Esophagus squamous epithelium (tissue), 5 donors: ENCODE measurements around the gene LAG3. TPM values are rescaled to one million over a fixed set of nuclear protein-coding genes. Genes with fewer than 3 reads are reported as not detected.

Experiments
- DNase-seq: peaks from one replicate; lab custom pipeline; 2025; lab: John Stamatoyannopoulos, UW
- H3K27ac ChIP-seq, 4 donors: fragments of 200-600 bp; sonication (generic); one replicate each; pipeline ENCODE4 v1.5.1; 2016 to 2019; ENCODE audit warnings: mild to moderate bottlenecking in 1 of 4
- H3K27me3 ChIP-seq, 4 donors: fragments of 200-600 bp; sonication (generic); 1 replicate in 3 of 4; 2 replicates in 1 of 4; pipeline versions ENCODE4 v1.5.1 to v1.6.0; 2017 to 2021; ENCODE audit warnings: antibody characterized with exemption in 1 of 4
- H3K36me3 ChIP-seq, 3 donors: fragments of 200-600 bp; sonication (generic); one replicate each; pipeline ENCODE4 v1.5.1; 2016 to 2019
- H3K4me1 ChIP-seq, 3 donors: fragments of 200-600 bp; sonication (generic); one replicate each; pipeline ENCODE4 v1.5.1; 2017 to 2019
- H3K4me3 ChIP-seq, 4 donors: fragments of 200-600 bp; sonication (generic); 1 replicate in 3 of 4; 2 replicates in 1 of 4; pipeline ENCODE4 v1.5.1; 2016 to 2019; ENCODE audit warnings: mild to moderate bottlenecking in 2 of 4, moderate library complexity in 1 of 4
- H3K9me3 ChIP-seq, 3 donors: fragments of 200-600 bp; sonication (generic); one replicate each; pipeline ENCODE4 v1.5.1; 2016 to 2019
- POLR2A ChIP-seq, 4 donors: fragments of 450-650 bp; IDR thresholded peaks; one replicate each; pipeline ENCODE4 v1.6.1; 2017; ENCODE audit warnings: antibody characterized with exemption in 4 of 4, mild to moderate bottlenecking in 4 of 4, moderate library complexity in 3 of 4
- WGBS, 2 donors: methylation state at CpG; one replicate each; pipeline ENCODE4 v1.1.5; 2018; 5-methylcytosine and 5-hydroxymethylcytosine counted together
- intact Hi-C: fragments of 100-400 bp; cut with DNase I; formaldehyde crosslinking; loops from one replicate; pipeline ENCODE4 v1.15.0; 2022
- total RNA-seq, 4 donors: library from RNA; depleted of rRNA; stranded (reverse); fragments of >200 nt; gene quantifications; one replicate each; pipeline ENCODE4 v1.1.0, GENCODE V29; 2016
- TF ChIP-seq, protein P1 (sequence below), 6 experiments: fragments of 450-650 bp in 4 of 6; fragments of 200-600 bp in 2 of 6; sonication (generic) in 2 of 6; IDR thresholded peaks; one replicate each; pipeline ENCODE4 v1.5.1; 2016 to 2019; ENCODE audit warnings: antibody characterized with exemption in 6 of 6, mild to moderate bottlenecking in 4 of 6, moderate library complexity in 4 of 6
- donor health status: DM: yes; HTN: yes; CAD: no.

The LAG3 gene
- total RNA-seq, 4 donors from 2014 or later: 0.35 to 0.76 (median 0.50) TPM; not detected in 1

DNA sequence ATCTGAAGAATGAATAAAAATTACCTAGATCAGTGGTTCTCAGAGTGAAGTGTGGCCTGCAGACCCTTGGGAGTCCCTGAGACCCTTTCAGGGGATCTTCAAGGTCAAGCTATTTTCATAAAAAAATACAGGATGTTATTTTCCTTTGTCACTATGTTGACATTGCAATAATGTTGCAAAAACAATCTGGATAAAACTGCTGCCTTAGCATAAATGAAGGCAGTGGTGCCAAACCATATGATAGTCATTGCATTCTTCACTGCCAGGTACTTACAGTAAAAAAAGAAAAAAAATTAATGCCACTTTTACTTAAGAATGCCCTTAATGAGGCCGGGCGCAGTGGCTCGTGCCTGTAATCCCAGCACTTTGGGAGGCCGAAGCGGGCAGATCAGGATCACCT lies 15.0 kb downstream of the LAG3 start:
- TF ChIP-seq, protein P1, sequence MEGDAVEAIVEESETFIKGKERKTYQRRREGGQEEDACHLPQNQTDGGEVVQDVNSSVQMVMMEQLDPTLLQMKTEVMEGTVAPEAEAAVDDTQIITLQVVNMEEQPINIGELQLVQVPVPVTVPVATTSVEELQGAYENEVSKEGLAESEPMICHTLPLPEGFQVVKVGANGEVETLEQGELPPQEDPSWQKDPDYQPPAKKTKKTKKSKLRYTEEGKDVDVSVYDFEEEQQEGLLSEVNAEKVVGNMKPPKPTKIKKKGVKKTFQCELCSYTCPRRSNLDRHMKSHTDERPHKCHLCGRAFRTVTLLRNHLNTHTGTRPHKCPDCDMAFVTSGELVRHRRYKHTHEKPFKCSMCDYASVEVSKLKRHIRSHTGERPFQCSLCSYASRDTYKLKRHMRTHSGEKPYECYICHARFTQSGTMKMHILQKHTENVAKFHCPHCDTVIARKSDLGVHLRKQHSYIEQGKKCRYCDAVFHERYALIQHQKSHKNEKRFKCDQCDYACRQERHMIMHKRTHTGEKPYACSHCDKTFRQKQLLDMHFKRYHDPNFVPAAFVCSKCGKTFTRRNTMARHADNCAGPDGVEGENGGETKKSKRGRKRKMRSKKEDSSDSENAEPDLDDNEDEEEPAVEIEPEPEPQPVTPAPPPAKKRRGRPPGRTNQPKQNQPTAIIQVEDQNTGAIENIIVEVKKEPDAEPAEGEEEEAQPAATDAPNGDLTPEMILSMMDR (IDR thresholded peaks at IDR 0.05): no peak
- no peak for TF ChIP-seq POLR2A (IDR thresholded peaks at IDR 0.05)
- Histone ChIP-seq H3K4me1 (peaks cover 0 to 8% (median 0%) of the 10 kb centered on the region in 3 donors), H3K9me3 (no peaks in the 10 kb centered on the region), H3K27ac (no peak overlapping the region), H3K27me3 (no peaks in the 10 kb centered on the region), H3K4me3 (no peak overlapping the region), H3K36me3 (no peaks in the 10 kb centered on the region)
- intact Hi-C loops: no loop called here
- 88 to 90% methylated on average over 5 of the region's 5 CpGs for WGBS, 2 donors
- no peak for DNase-seq

DNA sequence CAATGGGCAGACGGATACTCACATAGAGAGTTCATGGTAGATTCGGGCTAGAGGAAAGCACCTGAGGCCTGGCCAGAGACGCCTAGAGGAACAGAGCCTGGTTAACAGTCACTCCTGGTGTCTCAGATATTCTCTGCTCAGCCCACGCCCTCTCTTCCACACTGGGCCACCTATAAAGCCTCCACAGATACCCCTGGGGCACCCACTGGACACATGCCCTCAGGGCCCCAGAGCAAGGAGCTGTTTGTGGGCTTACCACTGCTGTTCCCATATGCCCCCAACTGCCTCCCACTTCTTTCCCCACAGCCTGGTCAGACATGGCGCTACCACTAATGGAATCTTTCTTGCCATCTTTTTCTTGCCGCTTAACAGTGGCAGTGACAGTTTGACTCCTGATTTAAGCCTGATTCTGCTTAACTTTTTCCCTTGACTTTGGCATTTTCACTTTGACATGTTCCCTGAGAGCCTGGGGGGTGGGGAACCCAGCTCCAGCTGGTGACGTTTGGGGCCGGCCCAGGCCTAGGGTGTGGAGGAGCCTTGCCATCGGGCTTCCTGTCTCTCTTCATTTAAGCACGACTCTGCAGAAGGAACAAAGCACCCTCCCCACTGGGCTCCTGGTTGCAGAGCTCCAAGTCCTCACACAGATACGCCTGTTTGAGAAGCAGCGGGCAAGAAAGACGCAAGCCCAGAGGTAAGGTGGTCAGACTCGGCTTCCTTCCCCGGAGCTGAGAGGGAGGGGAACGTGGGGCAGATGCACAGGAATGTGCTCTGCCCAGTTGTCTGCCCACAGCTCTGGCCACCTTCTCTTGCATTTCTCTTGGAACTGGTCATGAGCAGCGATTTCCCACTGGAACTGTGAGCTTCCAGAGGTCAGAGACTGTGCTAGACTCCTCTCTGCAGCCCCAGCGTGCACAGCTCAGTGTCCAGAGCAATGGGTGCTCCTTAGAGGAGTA lies 16.9 kb downstream of the LAG3 start, which contains the start of gene CD4:
TSS of gene CD4 (plus strand) at position 557 of the 953 bp plus-strand sequence. CDS start 10,611 bp downstream, outside the sequence.
- WGBS, 2 donors: 51 to 70% methylated on average over 7 to 14 of the region's 18 CpGs
- Histone ChIP-seq H3K27ac (peak within 1 kb of the TSS; percentile 39 to 87 (median 65)), H3K36me3 (no peaks in the 10 kb centered on the region), H3K4me3 (peak within 1 kb of the TSS in 3 of 4 donors; percentile 25 to 39 (median 36)), H3K4me1 (peaks cover 0 to 18% (median 6%) of the 10 kb centered on the region in 3 donors), H3K27me3 (no peaks in the 10 kb centered on the region), H3K9me3 (no peaks in the 10 kb centered on the region)
- DNase-seq: no peak
- TF ChIP-seq, protein P1 (IDR thresholded peaks at IDR 0.05): no peak
- TF ChIP-seq POLR2A (IDR thresholded peaks at IDR 0.05): peak in 2 of 4 donors; percentile 42 to 63
- intact Hi-C loops: no loop called here

DNA sequence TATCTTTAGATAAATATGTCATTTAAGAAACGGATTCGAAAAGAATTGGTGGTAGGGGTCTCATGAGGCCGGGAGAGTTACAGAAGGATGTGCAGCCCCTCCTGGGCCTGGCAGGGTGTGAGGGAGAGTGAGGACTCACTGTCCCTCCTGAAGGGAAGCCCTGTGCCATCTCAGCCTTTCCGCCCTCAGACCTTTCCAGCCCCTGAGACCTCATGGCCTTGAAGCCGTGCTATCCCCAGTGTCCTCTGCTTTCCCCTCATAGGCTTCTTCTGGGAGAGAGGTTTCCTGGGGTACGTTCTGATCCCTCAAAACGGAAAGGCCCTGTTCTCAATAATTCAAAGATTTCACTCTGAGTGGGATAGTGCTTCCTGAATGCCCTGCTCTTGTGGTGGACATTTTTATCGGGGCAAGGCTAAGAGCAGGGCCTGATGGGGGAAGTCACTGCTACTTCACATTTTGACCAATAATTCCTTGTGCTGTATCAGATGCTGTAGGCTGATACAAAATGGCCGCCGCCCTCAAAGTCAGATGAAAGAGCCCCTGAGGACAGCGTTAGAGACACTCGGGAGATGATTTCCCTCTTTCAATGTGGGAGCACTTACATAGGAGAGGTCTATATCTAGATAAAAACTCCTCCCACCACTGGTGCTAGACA lies 18.3 kb downstream of the LAG3 start:
- H3K27me3 ChIP-seq: no peaks in the 10 kb centered on the region
- no peak for DNase-seq
- TF ChIP-seq POLR2A (IDR thresholded peaks at IDR 0.05): no peak
- TF ChIP-seq, protein P1 (IDR thresholded peaks at IDR 0.05): no peak
- peak overlapping the region in 2 of 4 donors; percentile 35 to 72 for H3K27ac ChIP-seq
- H3K36me3 ChIP-seq: no peaks in the 10 kb centered on the region
- H3K4me3 ChIP-seq: peak overlapping the region in 2 of 4 donors; percentile 20 to 39
- peaks cover 0 to 18% (median 6%) of the 10 kb centered on the region in 3 donors for H3K4me1 ChIP-seq
- H3K9me3 ChIP-seq: no peaks in the 10 kb centered on the region
- 77 to 84% methylated on average over 9 to 11 of the region's 12 CpGs for WGBS, 2 donors
- intact Hi-C loops: no loop called here

DNA sequence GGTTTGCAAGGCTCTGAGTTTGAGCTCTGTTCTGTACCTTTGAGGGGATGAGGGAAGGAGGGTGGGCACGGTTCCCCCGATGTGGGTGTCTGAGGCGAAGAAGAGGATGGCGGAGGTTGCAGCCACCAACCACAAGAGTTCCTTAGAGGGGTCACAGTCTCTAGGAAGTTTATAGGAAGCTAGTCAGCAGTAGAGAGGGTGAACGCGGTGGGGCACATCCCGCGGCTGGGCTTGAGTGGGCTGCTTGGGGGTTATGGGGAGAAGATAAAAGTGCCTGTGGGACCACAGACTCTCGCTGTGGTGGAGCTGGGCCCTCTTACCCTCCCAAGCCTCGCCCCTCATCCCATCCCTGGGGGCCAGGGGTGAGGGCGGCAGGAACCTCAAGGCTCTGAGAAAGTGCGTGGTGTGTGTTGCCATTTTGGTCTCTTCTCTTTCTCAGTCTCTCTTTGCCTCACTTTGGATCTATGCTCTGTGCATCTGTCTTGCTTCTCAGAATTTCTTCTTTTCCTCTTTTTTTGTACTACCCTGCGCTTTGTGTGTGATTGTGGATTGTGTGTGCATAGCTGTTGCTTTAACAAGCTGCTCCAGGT lies 19.7 kb downstream of the LAG3 start:
- no peak for DNase-seq
- H3K27ac ChIP-seq: peak overlapping the region in 3 of 4 donors; percentile 30 to 59 (median 52)
- 66 to 75% methylated on average over 13 of the region's 13 CpGs for WGBS, 2 donors
- intact Hi-C loops: no loop called here
- H3K4me3 ChIP-seq: peak overlapping the region in 2 of 4 donors; percentile 17 to 39
- peaks cover 0 to 18% (median 6%) of the 10 kb centered on the region in 3 donors for H3K4me1 ChIP-seq
- TF ChIP-seq, protein P1 (IDR thresholded peaks at IDR 0.05): no peak
- no peak for TF ChIP-seq POLR2A (IDR thresholded peaks at IDR 0.05)
- no peaks in the 10 kb centered on the region for H3K36me3 ChIP-seq
- H3K9me3 ChIP-seq: no peaks in the 10 kb centered on the region
- no peaks in the 10 kb centered on the region for H3K27me3 ChIP-seq
